Measurements from ENCODE around the gene RBL1. TPM values are rescaled to one million over a fixed set of nuclear protein-coding genes. Genes with fewer than 3 reads are reported as not detected.

The RBL1 gene
- total RNA-seq, 1 donor from 2014 or later = 3.2 TPM

- FAIRE-seq (no peak), DNase-seq (ENCODE audit: low read depth) (no peak)
- H3K36me3 ChIP-seq (ENCODE audit: control insufficient read depth, insufficient read depth, low read length) = no peaks in the 10 kb centered on the region
- no peak overlapping the region for H3K4me3 ChIP-seq (ENCODE audit: low read depth, low read length)
- no peaks in the 10 kb centered on the region for H3K27me3 ChIP-seq (ENCODE audit: control insufficient read depth, insufficient read depth, low read length)
- TF ChIP-seq CTCF (IDR thresholded peaks at IDR 0.05; ENCODE audit: insufficient read depth, low read length, severe bottlenecking) = no peak
Observed at GRCh38 chr20:36957875-36958667, 137.7 kb downstream of the RBL1 start.

GRCh38 chr20:36956674-36957073, 139.1 kb downstream of the RBL1 start:
- Histone ChIP-seq H3K4me3 (ENCODE audit: low read depth, low read length) (no peak overlapping the region), H3K27me3 (ENCODE audit: control insufficient read depth, insufficient read depth, low read length) (no peaks in the 10 kb centered on the region), H3K36me3 (ENCODE audit: control insufficient read depth, insufficient read depth, low read length) (no peaks in the 10 kb centered on the region)
- DNase-seq (ENCODE audit: low read depth) (no peak), FAIRE-seq (no peak)
- TF ChIP-seq CTCF (IDR thresholded peaks at IDR 0.05; ENCODE audit: insufficient read depth, low read length, severe bottlenecking) = no peak

GRCh38 chr20:36956016-36956415, 139.8 kb downstream of the RBL1 start:
- TF ChIP-seq CTCF (IDR thresholded peaks at IDR 0.05; ENCODE audit: insufficient read depth, low read length, severe bottlenecking) = no peak
- DNase-seq (ENCODE audit: low read depth) (no peak), FAIRE-seq (no peak)
- H3K4me3 ChIP-seq (ENCODE audit: low read depth, low read length) = no peak overlapping the region
- no peaks in the 10 kb centered on the region for H3K36me3 ChIP-seq (ENCODE audit: control insufficient read depth, insufficient read depth, low read length)
- no peaks in the 10 kb centered on the region for H3K27me3 ChIP-seq (ENCODE audit: control insufficient read depth, insufficient read depth, low read length)

- Histone ChIP-seq H3K36me3 (ENCODE audit: control insufficient read depth, insufficient read depth, low read length) (no peaks in the 10 kb centered on the region), H3K27me3 (ENCODE audit: control insufficient read depth, insufficient read depth, low read length) (no peaks in the 10 kb centered on the region), H3K4me3 (ENCODE audit: low read depth, low read length) (peak overlapping the region; percentile 62)
- DNase-seq (ENCODE audit: low read depth) (no peak), FAIRE-seq (no peak)
- no peak for TF ChIP-seq CTCF (IDR thresholded peaks at IDR 0.05; ENCODE audit: insufficient read depth, low read length, severe bottlenecking)
Observed at GRCh38 chr20:36951979-36952738, 143.6 kb downstream of the RBL1 start.

- TF ChIP-seq CTCF (IDR thresholded peaks at IDR 0.05; ENCODE audit: insufficient read depth, low read length, severe bottlenecking) = peak; percentile 8
- no peaks in the 10 kb centered on the region for H3K27me3 ChIP-seq (ENCODE audit: control insufficient read depth, insufficient read depth, low read length)
- FAIRE-seq = no peak
- H3K36me3 ChIP-seq (ENCODE audit: control insufficient read depth, insufficient read depth, low read length) = no peaks in the 10 kb centered on the region
- peak; percentile 88 for DNase-seq (ENCODE audit: low read depth)
- H3K4me3 ChIP-seq (ENCODE audit: low read depth, low read length) = peak within 1 kb of the TSS; percentile 62
Observed at GRCh38 chr20:36951198-36951978, 144.4 kb downstream of the RBL1 start, which contains the start of gene SAMHD1. Gene SAMHD1 (minus strand): TSS chr20:36951708. CDS start chr20:36951643, 65 bp downstream.
